ENCODE data around the gene NDUFAB1. TPM values are rescaled to one million over a fixed set of nuclear protein-coding genes. Genes with fewer than 3 reads are reported as not detected.

NDUFAB1 gene
- total RNA-seq, 1 experiment from 2014 or later: 184 TPM

- Histone ChIP-seq H3K4me1 (ENCODE audit: insufficient read depth, low read length, poor library complexity, severe bottlenecking) (no peaks in the 10 kb centered on the region), H3K36me3 (ENCODE audit: insufficient read depth, low read length, poor library complexity, severe bottlenecking) (peaks cover 39% of the 10 kb centered on the region), H3K27me3 (replicated peaks; ENCODE audit: insufficient read depth, low read depth, low read length, poor library complexity) (no peaks in the 10 kb centered on the region), H3K27ac (ENCODE audit: low read depth, low read length, poor library complexity, severe bottlenecking) (no peak overlapping the region), H3K4me3 (ENCODE audit: low read depth, low read length, poor library complexity, severe bottlenecking) (no peak overlapping the region), H3K9me3 (ENCODE audit: low read depth, low read length, poor library complexity, severe bottlenecking) (no peaks in the 10 kb centered on the region)
- BruUV-seq (replicated peaks): no TSS peak
- intact Hi-C loops (cut with micrococcal nuclease; ENCODE audit: unreplicated experiment): no loop called here
- TF ChIP-seq EZH2 (IDR thresholded peaks at IDR 0.05; ENCODE audit: borderline replicate concordance, low read depth, low read length, poor library complexity, severe bottlenecking) (no peak), CTCF (conservative IDR thresholded peaks at IDR 0.05; ENCODE audit: low read depth, low read length) (no peak)
- ChIA-PET POLR2A (ENCODE audit: low non-redundant PET) (no interaction called here), CTCF (no interaction called here)
- no peak for DNase-seq (ENCODE audit: low spot score)
Measured at GRCh38 chr16:23577493-23577892, 18.6 kb downstream of the NDUFAB1 start.

GRCh38 chr16:23575834-23576233 lies 20.3 kb downstream of the NDUFAB1 start:
- peaks cover 40% of the 10 kb centered on the region for H3K36me3 ChIP-seq (ENCODE audit: insufficient read depth, low read length, poor library complexity, severe bottlenecking)
- BruUV-seq (replicated peaks): no TSS peak
- H3K4me3 ChIP-seq (ENCODE audit: low read depth, low read length, poor library complexity, severe bottlenecking): no peak overlapping the region
- no peaks in the 10 kb centered on the region for H3K27me3 ChIP-seq (replicated peaks; ENCODE audit: insufficient read depth, low read depth, low read length, poor library complexity)
- intact Hi-C loops (cut with micrococcal nuclease; ENCODE audit: unreplicated experiment): no loop called here
- H3K27ac ChIP-seq (ENCODE audit: low read depth, low read length, poor library complexity, severe bottlenecking): no peak overlapping the region
- H3K4me1 ChIP-seq (ENCODE audit: insufficient read depth, low read length, poor library complexity, severe bottlenecking): no peaks in the 10 kb centered on the region
- no peak for TF ChIP-seq EZH2 (IDR thresholded peaks at IDR 0.05; ENCODE audit: borderline replicate concordance, low read depth, low read length, poor library complexity, severe bottlenecking)
- TF ChIP-seq CTCF (conservative IDR thresholded peaks at IDR 0.05; ENCODE audit: low read depth, low read length): no peak
- no peak for DNase-seq (ENCODE audit: low spot score)
- ChIA-PET CTCF (interaction anchor here (0.6 kb wide), 1 partner anchor 37 kb away, joined by 7 read pairs; no protein-coding TSS in a partner anchor), POLR2A (ENCODE audit: low non-redundant PET) (no interaction called here)
- H3K9me3 ChIP-seq (ENCODE audit: low read depth, low read length, poor library complexity, severe bottlenecking): no peaks in the 10 kb centered on the region

- no TSS peak for BruUV-seq (replicated peaks)
- Histone ChIP-seq H3K4me1 (ENCODE audit: insufficient read depth, low read length, poor library complexity, severe bottlenecking) (no peaks in the 10 kb centered on the region), H3K36me3 (ENCODE audit: insufficient read depth, low read length, poor library complexity, severe bottlenecking) (peaks cover 37% of the 10 kb centered on the region), H3K27me3 (replicated peaks; ENCODE audit: insufficient read depth, low read depth, low read length, poor library complexity) (no peaks in the 10 kb centered on the region), H3K9me3 (ENCODE audit: low read depth, low read length, poor library complexity, severe bottlenecking) (no peaks in the 10 kb centered on the region), H3K4me3 (ENCODE audit: low read depth, low read length, poor library complexity, severe bottlenecking) (no peak overlapping the region), H3K27ac (ENCODE audit: low read depth, low read length, poor library complexity, severe bottlenecking) (no peak overlapping the region)
- ChIA-PET POLR2A (ENCODE audit: low non-redundant PET) (no interaction called here), CTCF (no interaction called here)
- intact Hi-C loops (cut with micrococcal nuclease; ENCODE audit: unreplicated experiment): no loop called here
- no peak for DNase-seq (ENCODE audit: low spot score)
- TF ChIP-seq EZH2 (IDR thresholded peaks at IDR 0.05; ENCODE audit: borderline replicate concordance, low read depth, low read length, poor library complexity, severe bottlenecking): no peak
- TF ChIP-seq CTCF (conservative IDR thresholded peaks at IDR 0.05; ENCODE audit: low read depth, low read length): no peak
Measured at GRCh38 chr16:23573817-23574216, 22.3 kb downstream of the NDUFAB1 start.
